ENCODE measurements around the gene IFIT2.
"Not testable (repeated sequence)": the region's sequence is repeated elsewhere in the genome, so short reads cannot be mapped to it uniquely, and the experiment has no call there.

GRCh38 chr10:89331487-89332122, 29.8 kb downstream of the IFIT2 start:
- TF ChIP-seq ZNF274 (IDR thresholded peaks at IDR 0.05; ENCODE audit: low read depth, low read length); YY1 (IDR thresholded peaks at IDR 0.05; ENCODE audit: insufficient read depth, insufficient read length): not testable (repeated sequence)

Data from NT2/D1 (cell line).